ENCODE data around the gene REPIN1.

DNA sequence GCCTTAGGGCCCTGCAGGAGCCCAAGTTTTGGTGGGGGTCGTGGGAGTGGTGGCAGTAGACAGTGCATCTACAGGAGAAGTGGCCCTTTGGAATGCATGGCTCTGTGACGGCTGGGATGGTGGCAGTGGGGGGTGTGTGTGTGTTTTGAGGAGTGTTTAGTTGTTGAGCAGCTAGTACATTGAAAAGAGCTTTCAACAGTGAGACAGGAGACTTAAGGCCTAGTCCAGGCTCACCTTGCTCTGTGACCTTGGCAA, 37.6 kb downstream of the REPIN1 start:
- TF ChIP-seq CTCF (IDR thresholded peaks at IDR 0.05) (no peak), POLR2A (IDR thresholded peaks at IDR 0.05) (no peak)
